Stimulated activated CD4-positive, alpha-beta T cell treated with anti-CD3 and anti-CD28 coated beads, Interleukin-12 subunit alpha, Interleukin-12 subunit beta, amount 100 ng/mL, for 48 hours (primary cell): ENCODE measurements around the gene USP20.

ENCODE experiments used
- DNase-seq, 3 donors: peaks; one replicate each; pipeline ENCODE4 v3.0.0-alpha.2; 2020; ENCODE audit warnings: low read depth in 2 of 3, low spot score in 1 of 3

The USP20 gene

GRCh38 chr9:129853614-129854013 lies 18.4 kb downstream of the USP20 start:
- DNase-seq = no peak

GRCh38 chr9:129854588-129855110 lies 19.4 kb downstream of the USP20 start:
- DNase-seq = no peak

GRCh38 chr9:129857207-129857606 lies 21.9 kb downstream of the USP20 start:
- DNase-seq = no peak

- DNase-seq = no peak
Measured at GRCh38 chr9:129858167-129858962, 23.1 kb downstream of the USP20 start.

- DNase-seq = no peak
Measured at GRCh38 chr9:129860653-129861446, 25.6 kb downstream of the USP20 start.

GRCh38 chr9:129861447-129861827 lies 26.2 kb downstream of the USP20 start:
- no peak for DNase-seq

GRCh38 chr9:129863059-129863690 lies 27.9 kb downstream of the USP20 start:
- peak; percentile 35 to 60 (median 51) for DNase-seq

GRCh38 chr9:129864991-129865647 lies 29.9 kb downstream of the USP20 start:
- DNase-seq = no peak

GRCh38 chr9:129865668-129866320 lies 30.5 kb downstream of the USP20 start:
- no peak for DNase-seq

- no peak for DNase-seq
Measured at GRCh38 chr9:129866394-129867135, 31.3 kb downstream of the USP20 start.

- DNase-seq = no peak
Measured at GRCh38 chr9:129867136-129868022, 32.1 kb downstream of the USP20 start.

- DNase-seq = no peak
Measured at GRCh38 chr9:129868023-129868871, 33.0 kb downstream of the USP20 start.

- peak; percentile 66 to 78 (median 69) for DNase-seq
Measured at GRCh38 chr9:129868872-129869486, 33.7 kb downstream of the USP20 start.

GRCh38 chr9:129869585-129870501 lies 34.6 kb downstream of the USP20 start:
- DNase-seq = no peak

GRCh38 chr9:129871046-129871445 lies 35.8 kb downstream of the USP20 start:
- no peak for DNase-seq

GRCh38 chr9:129873563-129874190 lies 38.4 kb downstream of the USP20 start:
- no peak for DNase-seq
